Liver (tissue), 3 donors: ENCODE measurements around the gene CDK5RAP2.
A peak's percentile ranks its signal among the peaks of the same experiment; 100 is the strongest.

Experiments
- EGR1 ChIP-seq, 2 donors: IDR thresholded peaks; 2 replicates each; pipeline ENCODE4 v1.6.1; 2016 to 2018; ENCODE audit warnings: antibody characterized with exemption in 2 of 2, low read depth in 2 of 2
- RAD21 ChIP-seq, 2 donors: IDR thresholded peaks; 2 replicates each; pipeline ENCODE4 v1.6.1; 2016; ENCODE audit warnings: antibody characterized with exemption in 2 of 2, mild to moderate bottlenecking in 2 of 2
- SP1 ChIP-seq: IDR thresholded peaks from 2 replicates; pipeline ENCODE4 v1.6.1; 2018; ENCODE audit warnings: antibody characterized with exemption, mild to moderate bottlenecking
- TAF1 ChIP-seq: conservative IDR thresholded peaks from 2 replicates; pipeline ENCODE4 v1.6.1; 2016; ENCODE audit warnings: antibody characterized with exemption, mild to moderate bottlenecking
- TF ChIP-seq, protein P1 (sequence below): fragments of 150-350 bp; IDR thresholded peaks from 2 replicates; pipeline ENCODE4 v1.5.1; 2017; ENCODE audit warnings: improper control_type of control experiment, low read depth, low read length; ENCODE audit not compliant: missing input control
- TF ChIP-seq, protein P2 (sequence below): IDR thresholded peaks from 2 replicates; pipeline ENCODE4 v1.6.1; 2016; ENCODE audit warnings: antibody characterized with exemption
- donor health status: healthy.
- donor health status: healthy.

DNA sequence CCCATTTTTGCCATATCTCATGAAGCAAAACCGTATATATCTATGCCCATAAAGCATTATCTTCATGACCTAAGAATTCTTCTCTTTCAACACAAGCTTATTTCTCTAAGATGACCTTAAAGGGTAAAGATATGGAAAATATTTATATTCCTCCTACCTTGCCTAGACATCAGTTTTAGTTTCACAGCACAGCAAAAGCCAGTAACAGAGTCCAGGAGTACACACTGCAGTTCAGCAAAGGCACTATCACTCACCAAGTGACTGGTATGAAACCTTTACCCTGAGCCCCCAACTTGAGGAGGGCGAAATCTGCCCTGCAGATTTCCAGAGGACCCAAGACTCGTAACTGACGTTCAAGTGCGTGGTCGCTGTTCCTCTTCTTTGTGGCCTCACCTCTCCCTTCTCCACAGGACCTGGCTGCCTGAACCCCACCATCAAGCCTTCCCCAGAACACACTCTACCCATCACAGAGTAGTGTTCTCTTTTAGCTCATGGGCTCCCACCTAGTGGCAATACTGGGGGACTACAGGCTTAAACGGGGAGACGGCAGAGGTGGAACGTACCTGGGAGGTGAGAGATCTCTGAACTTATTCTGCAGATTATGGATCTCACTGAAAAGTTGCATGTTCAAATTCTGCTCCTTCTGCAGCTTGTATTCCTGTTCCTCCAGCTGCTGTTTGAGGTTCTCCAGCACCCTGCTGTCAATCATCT, 141.0 kb downstream of the CDK5RAP2 start:
- TF ChIP-seq, protein P1, sequence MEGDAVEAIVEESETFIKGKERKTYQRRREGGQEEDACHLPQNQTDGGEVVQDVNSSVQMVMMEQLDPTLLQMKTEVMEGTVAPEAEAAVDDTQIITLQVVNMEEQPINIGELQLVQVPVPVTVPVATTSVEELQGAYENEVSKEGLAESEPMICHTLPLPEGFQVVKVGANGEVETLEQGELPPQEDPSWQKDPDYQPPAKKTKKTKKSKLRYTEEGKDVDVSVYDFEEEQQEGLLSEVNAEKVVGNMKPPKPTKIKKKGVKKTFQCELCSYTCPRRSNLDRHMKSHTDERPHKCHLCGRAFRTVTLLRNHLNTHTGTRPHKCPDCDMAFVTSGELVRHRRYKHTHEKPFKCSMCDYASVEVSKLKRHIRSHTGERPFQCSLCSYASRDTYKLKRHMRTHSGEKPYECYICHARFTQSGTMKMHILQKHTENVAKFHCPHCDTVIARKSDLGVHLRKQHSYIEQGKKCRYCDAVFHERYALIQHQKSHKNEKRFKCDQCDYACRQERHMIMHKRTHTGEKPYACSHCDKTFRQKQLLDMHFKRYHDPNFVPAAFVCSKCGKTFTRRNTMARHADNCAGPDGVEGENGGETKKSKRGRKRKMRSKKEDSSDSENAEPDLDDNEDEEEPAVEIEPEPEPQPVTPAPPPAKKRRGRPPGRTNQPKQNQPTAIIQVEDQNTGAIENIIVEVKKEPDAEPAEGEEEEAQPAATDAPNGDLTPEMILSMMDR: peak; percentile 64
- TF ChIP-seq RAD21 (IDR thresholded peaks at IDR 0.05) (peak; percentile 81 to 88), TAF1 (no peak), EGR1 (IDR thresholded peaks at IDR 0.05; ENCODE audit: low read depth in 2 of 2) (no peak), SP1 (no peak)
- TF ChIP-seq, protein P2, sequence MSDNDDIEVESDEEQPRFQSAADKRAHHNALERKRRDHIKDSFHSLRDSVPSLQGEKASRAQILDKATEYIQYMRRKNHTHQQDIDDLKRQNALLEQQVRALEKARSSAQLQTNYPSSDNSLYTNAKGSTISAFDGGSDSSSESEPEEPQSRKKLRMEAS: no peak
